K562 (cell line): ENCODE results near the gene SLAMF6. TPM values are rescaled to one million over a fixed set of nuclear protein-coding genes. Genes with fewer than 3 reads are reported as not detected.

Source experiments
- ATAC-seq: fragments of 200-7000 bp; cut with Tn5 transposase; 3 replicates; pipeline ENCODE4 v1.9.1; 2020; ENCODE audit warnings: moderate library complexity
- BruUV-seq: library from RNA; stranded (reverse); fragments of 400-500 nt; replicated peaks from 2 replicates; lab custom pipeline; 2021; lab: Mats Ljungman, UMichigan
- CTCF ChIA-PET: fragments of 300-600 bp; formaldehyde crosslinking; extraction: SDS; loops from one replicate; lab custom pipeline; 2021; ENCODE audit warnings: low intra/inter-chr PET ratio; lab: Yijun Ruan, JAX
- POLR2A ChIA-PET: fragments of 300-600, 350-650 bp; sonication (Branson Sonifier 250); formaldehyde crosslinking; extraction: SDS; loops from one replicate; lab custom pipeline; 2021; ENCODE audit warnings: antibody characterized with exemption, inconsistent platforms; lab: Yijun Ruan, JAX
- DNase-seq, 4 experiments: peaks; one replicate each; pipeline versions ENCODE4 v3.0.0 to v3.0.0-alpha.2; 2011 to 2018; ENCODE audit warnings: low spot score in 3 of 4, mixed read lengths in 3 of 4; ENCODE audit errors: extremely low read depth in 1 of 4
- FAIRE-seq: peaks from 2 replicates; lab custom pipeline; 2011; peaks lifted over from hg19 to GRCh38; lab: Jason Lieb, UNC
- H2AFZ ChIP-seq: 2 replicates; pipeline ENCODE4 v1.6.0; 2011; ENCODE audit warnings: low read depth, low read length, control low read depth, inconsistent platforms
- H3K27ac ChIP-seq: fragments of 200-600 bp; 3 replicates; pipeline ENCODE4 v1.8.0; 2011; ENCODE audit warnings: low read depth, mild to moderate bottlenecking, control low read depth, inconsistent platforms, low read length, moderate library complexity, mixed read lengths; ENCODE audit errors: extremely low read depth
- H3K27me3 ChIP-seq, 2 experiments: fragments of 300-600 bp in 1 of 2; 2 replicates in 1 of 2; 3 replicates in 1 of 2; pipeline versions ENCODE4 v1.6.0 to v1.8.0; 2011; ENCODE audit warnings: inconsistent platforms in 2 of 2, low read length in 2 of 2, mild to moderate bottlenecking in 1 of 2, mixed read lengths in 1 of 2, moderate library complexity in 1 of 2; ENCODE audit not compliant: control insufficient read depth in 2 of 2, insufficient read depth in 2 of 2
- H3K36me3 ChIP-seq: fragments of 300-600 bp; 3 replicates; pipeline ENCODE4 v1.8.0; 2011; ENCODE audit warnings: mild to moderate bottlenecking, low read length, inconsistent platforms; ENCODE audit not compliant: control insufficient read depth, insufficient read depth
- H3K4me1 ChIP-seq, 2 experiments: fragments of 200-600 bp in 1 of 2; replicated peaks in 1 of 2; 2 replicates in 1 of 2; 3 replicates in 1 of 2; pipeline versions ENCODE4 v1.5.1 to v1.8.0; 2011; ENCODE audit warnings: inconsistent platforms in 2 of 2, low read length in 2 of 2, mild to moderate bottlenecking in 1 of 2, mixed read lengths in 1 of 2, moderate library complexity in 1 of 2; ENCODE audit not compliant: control insufficient read depth in 2 of 2, insufficient read depth in 2 of 2
- H3K4me2 ChIP-seq: 2 replicates; pipeline ENCODE4 v1.6.1; 2011; ENCODE audit warnings: low read length, control low read depth, inconsistent platforms, mixed read lengths; ENCODE audit not compliant: insufficient read depth
- H3K4me3 ChIP-seq: fragments of 200-600 bp; sonication (generic), shearing (Covaris generic); 2 replicates; pipeline ENCODE4 v1.5.1; 2016; ENCODE audit warnings: control low read depth, inconsistent platforms
- H3K79me2 ChIP-seq: fragments of 200-600 bp; 3 replicates; pipeline ENCODE4 v1.8.0; 2011; ENCODE audit warnings: low read length, inconsistent platforms; ENCODE audit not compliant: control insufficient read depth, insufficient read depth
- H3K9ac ChIP-seq, 2 experiments: 2 replicates each; pipeline versions ENCODE4 v1.6.0 to v1.6.1; 2011; ENCODE audit warnings: low read depth in 2 of 2, low read length in 2 of 2, control low read depth in 1 of 2, inconsistent platforms in 1 of 2, mild to moderate bottlenecking in 1 of 2, mixed read lengths in 1 of 2; ENCODE audit not compliant: insufficient read depth in 1 of 2
- H3K9me1 ChIP-seq: one replicate; pipeline ENCODE4 v1.6.0; 2011; ENCODE audit warnings: inconsistent platforms, mild to moderate bottlenecking, low read length, moderate library complexity; ENCODE audit not compliant: control insufficient read depth, insufficient read depth
- H3K9me3 ChIP-seq: replicated peaks from 2 replicates; pipeline ENCODE4 v1.5.1; 2011; ENCODE audit warnings: low read depth, low read length, inconsistent platforms; ENCODE audit not compliant: control insufficient read depth, insufficient read depth
- H4K20me1 ChIP-seq: replicated peaks from 2 replicates; pipeline ENCODE4 v1.6.1; 2011; ENCODE audit warnings: low read length, inconsistent platforms, mixed read lengths; ENCODE audit not compliant: control insufficient read depth, insufficient read depth
- ZNF584 ChIP-seq: fragments of 200-800 bp; sonication (Bioruptor generic); IDR thresholded peaks from 2 replicates; pipeline ENCODE4 v1.6.1; 2016; ENCODE audit warnings: low read depth, mild to moderate bottlenecking, missing genetic modification characterization, missing compliant biosample characterization
- WGBS: fragments of 100-300 bp; shearing (Covaris generic); methylation state at CpG from one replicate; pipeline ENCODE4 v1.1.6; 2016; ENCODE audit warnings: low coverage, mixed read lengths; ENCODE audit not compliant: insufficient coverage; ENCODE audit errors: missing lambda C conversion rate; 5-methylcytosine and 5-hydroxymethylcytosine counted together
- in situ Hi-C: fragments of 300-500 bp; cut with MboI; formaldehyde crosslinking; loops from 4 replicates; pipeline ENCODE4 v1.15.0; 2018; ENCODE audit warnings: inconsistent platforms, mixed read lengths
- intact Hi-C: fragments of 100-400 bp; cut with micrococcal nuclease; formaldehyde crosslinking; loops from 2 replicates; pipeline ENCODE4 v1.14.2; 2022
- polyA plus RNA-seq, 8 experiments: library from polyadenylated mRNA; depleted of rRNA in 4 of 8; stranded (reverse) in 5 of 8; unstranded in 3 of 8; fragments of >200 nt; fragmentation: Nextera tagmentation in 2 of 8; fragmentation: Illumina TruSeq in 1 of 8; extraction: Ambion mirVana in 2 of 8; extraction: Trizol in 1 of 8; gene quantifications; 2 replicates each; pipeline versions ENCODE4 v1.2.1 to v1.2.3, GENCODE V29; 2011 to 2014; ENCODE audit warnings: inconsistent platforms in 1 of 8, missing spikeins in 1 of 8
- total RNA-seq, 7 experiments: library from RNA; depleted of rRNA in 6 of 7; stranded (reverse); fragments of >200 nt in 6 of 7; fragmentation: Illumina TruSeq in 2 of 7; extraction: Trizol in 2 of 7; gene quantifications; 2 replicates each; pipeline versions ENCODE4 v1.2.1 to v1.2.3, GENCODE V29; 2011 to 2021; ENCODE audit warnings: low replicate concordance in 1 of 7
- TF ChIP-seq, protein P1 (sequence below), 2 experiments: fragments of 200-800 bp in 1 of 2; sonication (Bioruptor generic) in 1 of 2; sonication (generic) in 1 of 2; formaldehyde crosslinking in 1 of 2; IDR thresholded peaks in 1 of 2; conservative IDR thresholded peaks in 1 of 2; 2 replicates each; pipeline versions ENCODE4 v1.5.0 to v1.6.1; 2016 to 2020; ENCODE audit warnings: missing compliant biosample characterization in 1 of 2, missing genetic modification characterization in 1 of 2, missing genetic modification reagents in 1 of 2
- TF ChIP-seq, protein P2 (sequence below): fragments of 450-650 bp; IDR thresholded peaks from 2 replicates; pipeline ENCODE4 v1.6.1; 2016; ENCODE audit warnings: borderline replicate concordance
- TF ChIP-seq, protein P3 (sequence below): fragments of 450-650 bp; IDR thresholded peaks from 2 replicates; pipeline ENCODE4 v1.6.1; 2016

Gene SLAMF6
- total and polyA plus RNA-seq, 9 of the 15 experiments (the other 6 are each of a cell fraction or from before 2014, with no cell fraction given), result 0.56 to 4.8 (median 1.1) TPM

DNA sequence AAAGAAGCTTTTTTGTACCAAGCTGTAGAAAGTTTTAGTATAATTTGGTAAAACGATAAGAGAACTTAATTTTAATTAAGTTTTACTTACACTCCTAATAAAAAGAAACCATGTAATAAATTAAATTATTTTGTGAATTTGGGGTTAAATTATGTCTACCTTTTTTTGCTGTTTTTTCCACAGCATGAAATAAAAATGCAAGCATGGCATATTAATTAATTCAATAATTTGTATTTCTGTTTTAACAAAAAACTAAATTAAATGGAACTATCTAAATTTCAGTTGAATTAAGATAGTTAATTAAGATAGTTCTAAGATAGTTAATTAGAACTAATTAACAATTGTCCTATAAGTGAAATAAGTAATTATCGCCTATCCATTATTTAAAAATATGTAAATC is 83.3 kb downstream of the SLAMF6 start (continued):
- TF ChIP-seq, protein P1, sequence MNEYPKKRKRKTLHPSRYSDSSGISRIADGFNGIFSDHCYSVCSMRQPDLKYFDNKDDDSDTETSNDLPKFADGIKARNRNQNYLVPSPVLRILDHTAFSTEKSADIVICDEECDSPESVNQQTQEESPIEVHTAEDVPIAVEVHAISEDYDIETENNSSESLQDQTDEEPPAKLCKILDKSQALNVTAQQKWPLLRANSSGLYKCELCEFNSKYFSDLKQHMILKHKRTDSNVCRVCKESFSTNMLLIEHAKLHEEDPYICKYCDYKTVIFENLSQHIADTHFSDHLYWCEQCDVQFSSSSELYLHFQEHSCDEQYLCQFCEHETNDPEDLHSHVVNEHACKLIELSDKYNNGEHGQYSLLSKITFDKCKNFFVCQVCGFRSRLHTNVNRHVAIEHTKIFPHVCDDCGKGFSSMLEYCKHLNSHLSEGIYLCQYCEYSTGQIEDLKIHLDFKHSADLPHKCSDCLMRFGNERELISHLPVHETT (CRISPR knock-in tag; conservative IDR thresholded peaks at IDR 0.05 in 1 of 2, IDR thresholded peaks at IDR 0.05 in 1 of 2), result no peak

- no peaks in the 10 kb centered on the region for H3K9me3 ChIP-seq
- H3K4me3 ChIP-seq, result no peak overlapping the region
- WGBS, result 75% methylated on average over 2 of the region's 2 CpGs
- FAIRE-seq, result no peak
- H3K36me3 ChIP-seq, result no peaks in the 10 kb centered on the region
- in situ Hi-C loops, result no loop called here
- no peak overlapping the region for H3K9ac ChIP-seq
- ChIA-PET CTCF (no interaction called here), POLR2A (no interaction called here)
- H3K9me1 ChIP-seq, result no peaks in the 10 kb centered on the region
- intact Hi-C loops, result no loop called here
- H3K27me3 ChIP-seq, result no peaks in the 10 kb centered on the region
- no peak for DNase-seq
- ATAC-seq, result peak; percentile 58
- peaks cover 0 to 14% of the 10 kb centered on the region in 2 experiments; a peak in 3 of 5 replicates for H3K4me1 ChIP-seq
- no peak overlapping the region for H3K27ac ChIP-seq
- TF ChIP-seq, protein P2, sequence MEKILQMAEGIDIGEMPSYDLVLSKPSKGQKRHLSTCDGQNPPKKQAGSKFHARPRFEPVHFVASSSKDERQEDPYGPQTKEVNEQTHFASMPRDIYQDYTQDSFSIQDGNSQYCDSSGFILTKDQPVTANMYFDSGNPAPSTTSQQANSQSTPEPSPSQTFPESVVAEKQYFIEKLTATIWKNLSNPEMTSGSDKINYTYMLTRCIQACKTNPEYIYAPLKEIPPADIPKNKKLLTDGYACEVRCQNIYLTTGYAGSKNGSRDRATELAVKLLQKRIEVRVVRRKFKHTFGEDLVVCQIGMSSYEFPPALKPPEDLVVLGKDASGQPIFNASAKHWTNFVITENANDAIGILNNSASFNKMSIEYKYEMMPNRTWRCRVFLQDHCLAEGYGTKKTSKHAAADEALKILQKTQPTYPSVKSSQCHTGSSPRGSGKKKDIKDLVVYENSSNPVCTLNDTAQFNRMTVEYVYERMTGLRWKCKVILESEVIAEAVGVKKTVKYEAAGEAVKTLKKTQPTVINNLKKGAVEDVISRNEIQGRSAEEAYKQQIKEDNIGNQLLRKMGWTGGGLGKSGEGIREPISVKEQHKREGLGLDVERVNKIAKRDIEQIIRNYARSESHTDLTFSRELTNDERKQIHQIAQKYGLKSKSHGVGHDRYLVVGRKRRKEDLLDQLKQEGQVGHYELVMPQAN, result no peak
- 0 out of 2 replicates have a peak, but pooled peaks have one; percentile 26 for TF ChIP-seq ZNF584 (CRISPR knock-in tag)
- TF ChIP-seq, protein P3, sequence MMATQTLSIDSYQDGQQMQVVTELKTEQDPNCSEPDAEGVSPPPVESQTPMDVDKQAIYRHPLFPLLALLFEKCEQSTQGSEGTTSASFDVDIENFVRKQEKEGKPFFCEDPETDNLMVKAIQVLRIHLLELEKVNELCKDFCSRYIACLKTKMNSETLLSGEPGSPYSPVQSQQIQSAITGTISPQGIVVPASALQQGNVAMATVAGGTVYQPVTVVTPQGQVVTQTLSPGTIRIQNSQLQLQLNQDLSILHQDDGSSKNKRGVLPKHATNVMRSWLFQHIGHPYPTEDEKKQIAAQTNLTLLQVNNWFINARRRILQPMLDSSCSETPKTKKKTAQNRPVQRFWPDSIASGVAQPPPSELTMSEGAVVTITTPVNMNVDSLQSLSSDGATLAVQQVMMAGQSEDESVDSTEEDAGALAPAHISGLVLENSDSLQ, result peak; percentile 27; the same call in 1 of the 2 replicates
- no peaks in the 10 kb centered on the region for H3K79me2 ChIP-seq
- no TSS peak for BruUV-seq
- H2AFZ ChIP-seq, result peak overlapping the region; percentile 92
- no peaks in the 10 kb centered on the region for H4K20me1 ChIP-seq
- H3K4me2 ChIP-seq, result no peak overlapping the region
Observed at GRCh38 chr1:160438935-160439334, 84.1 kb downstream of the SLAMF6 start.
